Hepatocyte (in vitro differentiated cells): ENCODE data around the gene GJC2.

Experiments
- CTCF ChIP-seq: fragments of 200-600 bp; sonication (generic); IDR thresholded peaks from 2 replicates; pipeline ENCODE4 v1.5.1; 2016; ENCODE audit warnings: antibody characterized with exemption, mild to moderate bottlenecking; ENCODE audit not compliant: poor library complexity
- EZH2 ChIP-seq: fragments of 200-600 bp; sonication (generic); IDR thresholded peaks from 2 replicates; pipeline ENCODE4 v1.6.1; 2016; ENCODE audit warnings: antibody characterized with exemption, mild to moderate bottlenecking, borderline replicate concordance
- EZH2phosphoT487 ChIP-seq: fragments of 200-600 bp; sonication (generic); IDR thresholded peaks from one replicate; pipeline ENCODE4 v1.6.1; 2018; ENCODE audit warnings: antibody characterized with exemption, mild to moderate bottlenecking, low read depth, moderate library complexity; ENCODE audit not compliant: unreplicated experiment, severe bottlenecking

- TF ChIP-seq CTCF (no peak), EZH2 (no peak), EZH2phosphoT487 (no peak)
Observed at GRCh38 chr1:228150461-228151179, 890 bp downstream of the GJC2 start.
